Mammary epithelial cell (primary cell): ENCODE results near the gene PHACTR3.

Source experiments
- EZH2 ChIP-seq: IDR thresholded peaks from 2 replicates; pipeline ENCODE4 v1.6.1; 2012; ENCODE audit warnings: low read length, inconsistent platforms, borderline replicate concordance
- TF ChIP-seq, protein P1 (sequence below), 2 donors: IDR thresholded peaks in 1 of 2; conservative IDR thresholded peaks in 1 of 2; 2 replicates each; pipeline ENCODE4 v1.5.1; 2011 to 2012; ENCODE audit warnings: inconsistent platforms in 2 of 2, low read length in 2 of 2, mild to moderate bottlenecking in 2 of 2, control low read depth in 1 of 2, low read depth in 1 of 2; ENCODE audit not compliant: insufficient read depth in 1 of 2; ENCODE audit errors: extremely low read depth in 1 of 2

DNA sequence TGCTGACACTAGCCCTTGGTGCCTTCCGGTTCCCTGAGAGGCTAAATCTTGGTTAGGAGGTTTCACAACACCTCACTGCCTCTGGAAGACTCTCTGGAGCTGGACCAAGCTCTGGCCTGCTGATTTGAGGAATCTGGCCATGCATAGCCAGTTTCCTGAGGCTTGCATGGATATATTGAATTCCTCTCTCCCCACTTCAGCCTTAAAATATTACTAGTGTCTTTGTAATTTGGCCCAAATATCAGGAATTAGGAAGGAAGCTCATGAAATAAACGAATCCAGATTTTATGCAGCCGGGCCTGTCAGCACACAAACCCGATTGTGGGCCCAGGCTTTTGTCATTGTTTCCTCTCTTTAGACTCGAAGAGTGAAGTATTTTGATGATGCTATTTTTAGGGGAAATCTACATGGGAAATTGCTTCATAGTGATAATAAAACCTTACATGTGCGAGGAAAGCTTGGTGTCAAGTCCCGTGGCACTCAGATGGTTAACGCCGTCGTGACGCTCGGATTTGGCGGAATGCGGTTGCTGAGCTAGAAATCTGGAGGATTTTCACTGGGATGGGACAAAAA lies 144.4 kb downstream of the PHACTR3 start:
- TF ChIP-seq, protein P1, sequence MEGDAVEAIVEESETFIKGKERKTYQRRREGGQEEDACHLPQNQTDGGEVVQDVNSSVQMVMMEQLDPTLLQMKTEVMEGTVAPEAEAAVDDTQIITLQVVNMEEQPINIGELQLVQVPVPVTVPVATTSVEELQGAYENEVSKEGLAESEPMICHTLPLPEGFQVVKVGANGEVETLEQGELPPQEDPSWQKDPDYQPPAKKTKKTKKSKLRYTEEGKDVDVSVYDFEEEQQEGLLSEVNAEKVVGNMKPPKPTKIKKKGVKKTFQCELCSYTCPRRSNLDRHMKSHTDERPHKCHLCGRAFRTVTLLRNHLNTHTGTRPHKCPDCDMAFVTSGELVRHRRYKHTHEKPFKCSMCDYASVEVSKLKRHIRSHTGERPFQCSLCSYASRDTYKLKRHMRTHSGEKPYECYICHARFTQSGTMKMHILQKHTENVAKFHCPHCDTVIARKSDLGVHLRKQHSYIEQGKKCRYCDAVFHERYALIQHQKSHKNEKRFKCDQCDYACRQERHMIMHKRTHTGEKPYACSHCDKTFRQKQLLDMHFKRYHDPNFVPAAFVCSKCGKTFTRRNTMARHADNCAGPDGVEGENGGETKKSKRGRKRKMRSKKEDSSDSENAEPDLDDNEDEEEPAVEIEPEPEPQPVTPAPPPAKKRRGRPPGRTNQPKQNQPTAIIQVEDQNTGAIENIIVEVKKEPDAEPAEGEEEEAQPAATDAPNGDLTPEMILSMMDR (conservative IDR thresholded peaks at IDR 0.05 in 1 of 2, IDR thresholded peaks at IDR 0.05 in 1 of 2; ENCODE audit: extremely low read depth in 1 of 2, insufficient read depth in 1 of 2, low read depth in 1 of 2, low read length in 2 of 2): no peak
- TF ChIP-seq EZH2: no peak
